IPS-18a (cell line): ENCODE measurements around the gene ETFRF1.

Experiments
- H3K27ac ChIP-seq: one replicate; pipeline ENCODE4 v1.5.1; 2013; ENCODE audit warnings: low read length
- H3K27me3 ChIP-seq: one replicate; pipeline ENCODE4 v1.6.1; 2013; ENCODE audit warnings: mild to moderate bottlenecking, low read length; ENCODE audit not compliant: control insufficient read depth, insufficient read depth
- H3K36me3 ChIP-seq: one replicate; pipeline ENCODE4 v1.6.1; 2013; ENCODE audit warnings: low read depth, low read length; ENCODE audit not compliant: control insufficient read depth
- H3K4me1 ChIP-seq: one replicate; pipeline ENCODE4 v1.6.1; 2013; ENCODE audit warnings: low read depth, low read length; ENCODE audit not compliant: control insufficient read depth
- H3K4me3 ChIP-seq: one replicate; pipeline ENCODE4 v1.5.1; 2013; ENCODE audit warnings: low read length
- H3K9ac ChIP-seq: one replicate; pipeline ENCODE4 v1.6.1; 2013; ENCODE audit warnings: mild to moderate bottlenecking, low read length, moderate library complexity
- H3K9me3 ChIP-seq: one replicate; pipeline ENCODE4 v1.6.1; 2013; ENCODE audit warnings: low read depth, low read length; ENCODE audit not compliant: control insufficient read depth

ETFRF1 gene

DNA sequence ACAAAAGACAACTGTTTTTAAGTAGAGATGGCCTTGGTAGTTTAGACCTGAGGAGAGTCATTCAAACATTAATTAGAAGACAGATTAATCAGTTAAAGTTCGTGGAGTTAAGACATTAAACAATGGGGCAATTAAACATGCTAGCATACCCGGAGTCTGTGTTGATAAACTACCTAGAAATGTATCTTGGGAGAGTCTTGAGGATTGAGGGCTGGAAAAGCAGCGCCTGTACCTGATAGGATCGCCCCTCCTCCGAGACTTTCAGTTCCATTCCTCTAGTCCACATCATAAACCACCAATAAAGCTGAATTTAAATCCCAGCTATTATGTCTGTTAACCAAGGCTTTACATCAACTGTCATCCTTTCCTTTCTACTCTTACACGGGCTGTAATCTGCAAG is 56.7 kb downstream of the ETFRF1 start:
- Histone ChIP-seq H3K9ac (peak overlapping the region; percentile 65), H3K36me3 (no peaks in the 10 kb centered on the region), H3K27me3 (peaks cover 17% of the 10 kb centered on the region), H3K4me3 (peak overlapping the region; percentile 83), H3K27ac (no peak overlapping the region), H3K4me1 (peaks cover 4% of the 10 kb centered on the region), H3K9me3 (no peaks in the 10 kb centered on the region)

DNA sequence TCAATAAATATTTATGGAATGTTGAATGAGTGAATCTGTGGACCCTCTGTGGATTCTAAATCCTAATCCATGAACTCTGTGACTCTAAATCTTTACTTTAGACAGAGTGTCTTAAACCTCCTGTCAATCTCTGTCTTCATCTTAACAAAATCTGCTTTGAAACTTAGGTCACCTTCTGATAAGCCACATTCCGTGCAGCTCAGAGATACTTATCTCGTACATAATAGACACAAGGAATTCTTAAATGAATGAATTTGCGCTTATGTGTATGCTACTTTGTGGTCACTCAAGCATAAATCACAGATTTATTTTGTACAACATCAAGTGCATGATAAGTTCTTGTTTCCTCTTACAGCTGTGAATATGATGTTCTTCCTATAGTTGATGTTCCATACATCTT is 57.9 kb downstream of the ETFRF1 start:
- no peak overlapping the region for H3K9ac ChIP-seq
- H3K27me3 ChIP-seq: peaks cover 17% of the 10 kb centered on the region
- H3K4me3 ChIP-seq: no peak overlapping the region
- H3K36me3 ChIP-seq: no peaks in the 10 kb centered on the region
- no peak overlapping the region for H3K27ac ChIP-seq
- no peaks in the 10 kb centered on the region for H3K9me3 ChIP-seq
- H3K4me1 ChIP-seq: peaks cover 13% of the 10 kb centered on the region

DNA sequence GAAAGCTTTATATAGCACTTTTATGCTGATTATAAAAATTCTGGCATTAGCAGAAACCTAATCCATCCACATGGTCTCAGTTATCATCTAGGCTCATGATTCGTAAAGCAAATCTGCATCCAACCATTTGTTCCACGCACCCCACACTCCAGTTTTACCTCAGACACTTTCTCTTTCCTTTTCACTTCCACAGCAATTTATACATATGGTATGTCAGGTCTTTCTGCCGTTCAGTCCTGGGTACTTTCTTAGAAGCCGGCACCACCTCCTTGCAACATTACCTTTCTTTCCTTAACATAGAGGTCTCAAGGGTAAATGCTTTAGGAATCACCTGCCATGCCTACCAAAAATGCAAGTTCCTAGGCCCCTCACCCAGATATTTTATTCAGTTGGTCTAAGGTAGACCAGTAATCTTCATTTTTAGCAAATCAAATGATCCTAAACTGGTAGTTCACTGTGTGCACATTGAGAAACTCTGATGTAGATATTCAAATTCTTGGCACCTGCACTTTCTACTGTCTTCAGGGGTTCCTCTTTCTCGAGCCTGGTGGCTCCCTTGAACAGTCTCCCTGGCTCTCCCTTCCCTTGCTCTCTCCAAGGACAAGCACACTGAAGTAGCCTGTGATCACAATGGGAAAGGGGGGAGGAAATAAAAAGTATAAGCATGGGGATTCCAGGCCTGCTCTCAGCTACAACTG is 58.5 kb downstream of the ETFRF1 start:
- peaks cover 17% of the 10 kb centered on the region for H3K27me3 ChIP-seq
- H3K27ac ChIP-seq: no peak overlapping the region
- no peaks in the 10 kb centered on the region for H3K9me3 ChIP-seq
- H3K9ac ChIP-seq: no peak overlapping the region
- H3K36me3 ChIP-seq: no peaks in the 10 kb centered on the region
- H3K4me1 ChIP-seq: peaks cover 17% of the 10 kb centered on the region
- no peak overlapping the region for H3K4me3 ChIP-seq

DNA sequence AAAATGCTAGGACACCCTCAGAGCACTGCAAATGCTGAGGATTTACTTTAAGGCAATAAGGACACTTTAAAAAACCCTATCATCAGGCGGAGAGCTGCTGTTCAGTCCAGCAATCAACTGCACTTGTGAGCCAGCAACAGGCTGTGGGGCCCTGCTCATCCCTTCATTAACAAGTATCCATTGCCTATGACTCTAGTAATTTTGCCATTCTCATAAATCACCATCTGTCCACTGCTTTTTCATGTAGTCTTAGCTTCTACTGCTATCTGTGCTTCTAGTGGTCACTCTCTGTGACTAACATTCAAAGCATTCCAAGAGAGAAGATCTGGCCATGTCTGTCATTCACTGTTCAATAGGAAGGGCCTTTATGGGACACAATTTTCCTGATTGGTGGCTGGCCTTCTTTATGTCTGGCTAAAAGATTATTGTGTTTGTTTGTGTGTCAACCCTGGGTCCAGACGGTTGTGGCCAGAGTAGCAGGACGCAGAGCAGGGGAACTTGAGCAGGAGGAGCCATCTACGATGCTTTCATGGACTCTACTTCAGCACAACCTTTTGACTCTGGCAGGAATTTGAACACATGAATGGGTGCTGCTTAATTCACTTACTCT is 59.3 kb downstream of the ETFRF1 start:
- no peaks in the 10 kb centered on the region for H3K9me3 ChIP-seq
- H3K36me3 ChIP-seq: no peaks in the 10 kb centered on the region
- no peak overlapping the region for H3K9ac ChIP-seq
- H3K4me3 ChIP-seq: no peak overlapping the region
- peaks cover 17% of the 10 kb centered on the region for H3K4me1 ChIP-seq
- H3K27me3 ChIP-seq: peaks cover 17% of the 10 kb centered on the region
- H3K27ac ChIP-seq: no peak overlapping the region
